ENCODE results near the gene FUT8. TPM values are rescaled to one million over a fixed set of nuclear protein-coding genes. Genes with fewer than 3 reads are reported as not detected.

Gene FUT8
- polyA plus RNA-seq, 1 of the 3 experiments (the other 2 are of a cell fraction) = 31.7 TPM

DNA sequence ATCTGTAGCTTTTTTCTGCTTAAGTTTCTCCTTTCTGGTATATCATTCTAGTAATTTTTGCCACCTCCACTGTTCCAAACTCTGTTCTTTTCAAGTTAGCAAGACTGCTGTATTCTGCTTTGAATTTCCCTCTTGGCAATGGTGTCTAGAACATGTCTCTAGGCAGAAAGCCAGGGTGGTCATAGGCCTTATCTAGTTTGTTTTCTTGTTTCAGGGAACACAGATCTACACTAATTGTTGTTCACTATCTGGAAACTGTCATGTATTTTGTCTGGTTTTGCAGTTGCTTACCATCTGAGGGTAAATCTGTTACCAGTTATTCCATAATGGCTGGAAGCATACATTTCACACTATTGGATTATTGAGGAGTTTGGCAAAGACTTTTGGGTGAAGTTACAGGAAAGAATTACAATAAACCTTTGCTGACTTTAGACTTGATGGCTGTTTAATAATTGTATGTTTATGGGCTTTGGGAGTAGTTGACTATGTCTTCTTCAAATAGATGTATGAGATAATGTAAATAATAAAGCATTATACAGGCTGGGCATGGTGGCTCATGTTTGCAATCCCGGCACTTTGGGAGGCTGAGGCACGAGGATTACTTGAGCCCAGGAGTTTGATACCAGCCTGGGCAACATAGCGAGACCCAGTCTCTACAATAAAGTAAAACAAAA, 41.4 kb downstream of the FUT8 start:
- 91% methylated on average over 3 of the region's 3 CpGs for WGBS (ENCODE audit: low lambda C conversion rate)
- Histone ChIP-seq H3K4me1 (ENCODE audit: control insufficient read depth in 1 of 2, insufficient read depth in 2 of 2, low read depth in 1 of 2, low read length in 1 of 2) (no peaks in the 10 kb centered on the region; a peak in 2 of 4 replicates), H3F3A (replicated peaks; ENCODE audit: insufficient read depth) (no peaks in the 10 kb centered on the region), H3K9me2 (no peaks in the 10 kb centered on the region), H3K4me2 (no peak overlapping the region), H3K27ac (ENCODE audit: low read depth in 2 of 2, low read length in 1 of 2) (peak overlapping the region in 1 of 2 experiments; percentile 55; a peak in 2 of 4 replicates), H3K36me3 (replicated peaks in 1 of 2; ENCODE audit: control insufficient read depth in 1 of 2, insufficient read depth in 2 of 2, low read length in 1 of 2) (peaks cover 7 to 36% of the 10 kb centered on the region in 2 experiments), H3K27me3 (ENCODE audit: insufficient read depth) (no peaks in the 10 kb centered on the region), H4K20me1 (ENCODE audit: insufficient read depth) (no peaks in the 10 kb centered on the region), H2AFZ (ENCODE audit: low read depth) (no peak overlapping the region), H3K79me2 (ENCODE audit: insufficient read depth) (peaks cover 73% of the 10 kb centered on the region), H3K9ac (no peak overlapping the region), H3K9me3 (no peaks in the 10 kb centered on the region), H3K4me3 (ENCODE audit: low read depth in 2 of 2, low read length in 1 of 2) (no peak overlapping the region)
- TF ChIP-seq, protein P1, sequence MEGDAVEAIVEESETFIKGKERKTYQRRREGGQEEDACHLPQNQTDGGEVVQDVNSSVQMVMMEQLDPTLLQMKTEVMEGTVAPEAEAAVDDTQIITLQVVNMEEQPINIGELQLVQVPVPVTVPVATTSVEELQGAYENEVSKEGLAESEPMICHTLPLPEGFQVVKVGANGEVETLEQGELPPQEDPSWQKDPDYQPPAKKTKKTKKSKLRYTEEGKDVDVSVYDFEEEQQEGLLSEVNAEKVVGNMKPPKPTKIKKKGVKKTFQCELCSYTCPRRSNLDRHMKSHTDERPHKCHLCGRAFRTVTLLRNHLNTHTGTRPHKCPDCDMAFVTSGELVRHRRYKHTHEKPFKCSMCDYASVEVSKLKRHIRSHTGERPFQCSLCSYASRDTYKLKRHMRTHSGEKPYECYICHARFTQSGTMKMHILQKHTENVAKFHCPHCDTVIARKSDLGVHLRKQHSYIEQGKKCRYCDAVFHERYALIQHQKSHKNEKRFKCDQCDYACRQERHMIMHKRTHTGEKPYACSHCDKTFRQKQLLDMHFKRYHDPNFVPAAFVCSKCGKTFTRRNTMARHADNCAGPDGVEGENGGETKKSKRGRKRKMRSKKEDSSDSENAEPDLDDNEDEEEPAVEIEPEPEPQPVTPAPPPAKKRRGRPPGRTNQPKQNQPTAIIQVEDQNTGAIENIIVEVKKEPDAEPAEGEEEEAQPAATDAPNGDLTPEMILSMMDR (IDR thresholded peaks at IDR 0.05) = no peak
- TF ChIP-seq GATA2 (CRISPR knock-in tag; IDR thresholded peaks at IDR 0.05) = peak; percentile 41; the same call in 1 of the 2 replicates
- no peak for TF ChIP-seq SIN3A (IDR thresholded peaks at IDR 0.05; ENCODE audit: borderline replicate concordance, low read depth, low read length)
- peak in 1 of 2 experiments; percentile 67; a peak in 2 of 4 replicates for TF ChIP-seq EP300 (IDR thresholded peaks at IDR 0.05; ENCODE audit: borderline replicate concordance in 1 of 2, low read depth in 1 of 2, low read length in 1 of 2)
- POLR2A ChIA-PET = no interaction called here
- peak; percentile 26 for DNase-seq
- CTCF ChIA-PET = interaction anchor here (1.4 kb wide), 2 partner anchors 39 to 42 kb away, joined by 3 to 4 read pairs; no protein-coding TSS in a partner anchor

DNA sequence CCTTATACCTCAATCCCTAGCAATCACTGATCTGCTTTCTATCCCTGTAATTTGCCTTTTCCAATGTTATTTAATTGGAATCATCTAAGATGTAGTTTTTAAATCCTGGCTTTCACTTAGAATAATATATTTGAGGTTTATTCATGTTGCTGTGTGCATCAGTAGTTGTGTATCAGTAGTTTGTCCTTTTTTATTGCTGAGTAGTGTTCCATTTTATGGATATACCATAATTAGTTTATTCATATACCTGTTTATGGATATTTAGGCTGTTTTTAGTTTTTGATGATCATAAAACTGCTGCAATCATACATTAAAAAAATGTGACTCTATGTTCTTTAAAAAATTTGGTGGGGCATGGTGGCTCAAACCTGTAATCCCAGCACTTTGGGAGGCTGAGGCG, 43.7 kb downstream of the FUT8 start:
- peaks cover 52% of the 10 kb centered on the region for H3K79me2 ChIP-seq (ENCODE audit: insufficient read depth)
- no peaks in the 10 kb centered on the region for H3K9me3 ChIP-seq
- no peak for DNase-seq
- no peak overlapping the region for H3K27ac ChIP-seq (ENCODE audit: low read depth in 2 of 2, low read length in 1 of 2)
- H4K20me1 ChIP-seq (ENCODE audit: insufficient read depth) = no peaks in the 10 kb centered on the region
- 100% methylated on average over 1 of the region's 1 CpG for WGBS (ENCODE audit: low lambda C conversion rate)
- no peaks in the 10 kb centered on the region for H3K27me3 ChIP-seq (ENCODE audit: insufficient read depth)
- no peaks in the 10 kb centered on the region for H3K9me2 ChIP-seq
- H3K9ac ChIP-seq = no peak overlapping the region
- H3K4me2 ChIP-seq = no peak overlapping the region
- ChIA-PET POLR2A (no interaction called here), CTCF (no interaction called here)
- no peak overlapping the region for H2AFZ ChIP-seq (ENCODE audit: low read depth)
- H3K4me3 ChIP-seq (ENCODE audit: low read depth in 2 of 2, low read length in 1 of 2) = no peak overlapping the region
- H3K36me3 ChIP-seq (replicated peaks in 1 of 2; ENCODE audit: control insufficient read depth in 1 of 2, insufficient read depth in 2 of 2, low read length in 1 of 2) = peaks cover 15 to 42% of the 10 kb centered on the region in 2 experiments
- H3K4me1 ChIP-seq (ENCODE audit: control insufficient read depth in 1 of 2, insufficient read depth in 2 of 2, low read depth in 1 of 2, low read length in 1 of 2) = no peaks in the 10 kb centered on the region; a peak in 2 of 4 replicates
- H3F3A ChIP-seq (replicated peaks; ENCODE audit: insufficient read depth) = peaks cover 3% of the 10 kb centered on the region
- TF ChIP-seq EP300 (IDR thresholded peaks at IDR 0.05; ENCODE audit: borderline replicate concordance in 1 of 2, low read depth in 1 of 2, low read length in 1 of 2) (no peak), TEAD4 (IDR thresholded peaks at IDR 0.05; ENCODE audit: borderline replicate concordance, insufficient read depth) (no peak), YY1 (IDR thresholded peaks at IDR 0.05; ENCODE audit: low read depth) (no peak), NFIC (IDR thresholded peaks at IDR 0.05; ENCODE audit: borderline replicate concordance) (no peak), FOXJ3 (CRISPR knock-in tag; IDR thresholded peaks at IDR 0.05) (no peak), MXI1 (IDR thresholded peaks at IDR 0.05; ENCODE audit: low read depth, low read length) (no peak), FOXM1 (IDR thresholded peaks at IDR 0.05; ENCODE audit: low read depth) (no peak), CHD2 (IDR thresholded peaks at IDR 0.05; ENCODE audit: low read length, partially characterized antibody) (no peak), POLR2AphosphoS5 (IDR thresholded peaks at IDR 0.05; ENCODE audit: low read depth, low read length) (no peak), RXRA (IDR thresholded peaks at IDR 0.05; ENCODE audit: borderline replicate concordance, low read depth) (no peak), FOSL2 (IDR thresholded peaks at IDR 0.05; ENCODE audit: borderline replicate concordance, low read depth) (no peak), EZH2phosphoT487 (IDR thresholded peaks at IDR 0.05; ENCODE audit: borderline replicate concordance, low read depth) (no peak), SMC3 (IDR thresholded peaks at IDR 0.05; ENCODE audit: low read depth, low read length) (no peak), MEF2A (IDR thresholded peaks at IDR 0.05; ENCODE audit: borderline replicate concordance, low read depth) (no peak), GATA2 (CRISPR knock-in tag; IDR thresholded peaks at IDR 0.05) (no peak)
- TF ChIP-seq, protein P2, sequence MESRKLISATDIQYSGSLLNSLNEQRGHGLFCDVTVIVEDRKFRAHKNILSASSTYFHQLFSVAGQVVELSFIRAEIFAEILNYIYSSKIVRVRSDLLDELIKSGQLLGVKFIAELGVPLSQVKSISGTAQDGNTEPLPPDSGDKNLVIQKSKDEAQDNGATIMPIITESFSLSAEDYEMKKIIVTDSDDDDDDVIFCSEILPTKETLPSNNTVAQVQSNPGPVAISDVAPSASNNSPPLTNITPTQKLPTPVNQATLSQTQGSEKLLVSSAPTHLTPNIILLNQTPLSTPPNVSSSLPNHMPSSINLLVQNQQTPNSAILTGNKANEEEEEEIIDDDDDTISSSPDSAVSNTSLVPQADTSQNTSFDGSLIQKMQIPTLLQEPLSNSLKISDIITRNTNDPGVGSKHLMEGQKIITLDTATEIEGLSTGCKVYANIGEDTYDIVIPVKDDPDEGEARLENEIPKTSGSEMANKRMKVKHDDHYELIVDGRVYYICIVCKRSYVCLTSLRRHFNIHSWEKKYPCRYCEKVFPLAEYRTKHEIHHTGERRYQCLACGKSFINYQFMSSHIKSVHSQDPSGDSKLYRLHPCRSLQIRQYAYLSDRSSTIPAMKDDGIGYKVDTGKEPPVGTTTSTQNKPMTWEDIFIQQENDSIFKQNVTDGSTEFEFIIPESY (IDR thresholded peaks at IDR 0.05; ENCODE audit: borderline replicate concordance, low read depth) = no peak
- TF ChIP-seq, protein P3, sequence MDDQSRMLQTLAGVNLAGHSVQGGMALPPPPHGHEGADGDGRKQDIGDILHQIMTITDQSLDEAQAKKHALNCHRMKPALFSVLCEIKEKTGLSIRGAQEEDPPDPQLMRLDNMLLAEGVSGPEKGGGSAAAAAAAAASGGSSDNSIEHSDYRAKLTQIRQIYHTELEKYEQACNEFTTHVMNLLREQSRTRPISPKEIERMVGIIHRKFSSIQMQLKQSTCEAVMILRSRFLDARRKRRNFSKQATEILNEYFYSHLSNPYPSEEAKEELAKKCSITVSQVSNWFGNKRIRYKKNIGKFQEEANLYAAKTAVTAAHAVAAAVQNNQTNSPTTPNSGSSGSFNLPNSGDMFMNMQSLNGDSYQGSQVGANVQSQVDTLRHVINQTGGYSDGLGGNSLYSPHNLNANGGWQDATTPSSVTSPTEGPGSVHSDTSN (IDR thresholded peaks at IDR 0.05) = no peak
- TF ChIP-seq, protein P4, sequence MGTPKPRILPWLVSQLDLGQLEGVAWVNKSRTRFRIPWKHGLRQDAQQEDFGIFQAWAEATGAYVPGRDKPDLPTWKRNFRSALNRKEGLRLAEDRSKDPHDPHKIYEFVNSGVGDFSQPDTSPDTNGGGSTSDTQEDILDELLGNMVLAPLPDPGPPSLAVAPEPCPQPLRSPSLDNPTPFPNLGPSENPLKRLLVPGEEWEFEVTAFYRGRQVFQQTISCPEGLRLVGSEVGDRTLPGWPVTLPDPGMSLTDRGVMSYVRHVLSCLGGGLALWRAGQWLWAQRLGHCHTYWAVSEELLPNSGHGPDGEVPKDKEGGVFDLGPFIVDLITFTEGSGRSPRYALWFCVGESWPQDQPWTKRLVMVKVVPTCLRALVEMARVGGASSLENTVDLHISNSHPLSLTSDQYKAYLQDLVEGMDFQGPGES (IDR thresholded peaks at IDR 0.05; ENCODE audit: low read depth, low read length) = no peak
